Esophagus squamous epithelium (tissue), 5 donors: ENCODE results near the gene RPH3AL. TPM values are rescaled to one million over a fixed set of nuclear protein-coding genes. Genes with fewer than 3 reads are reported as not detected.
"Not testable (repeated sequence)": the region's sequence is repeated elsewhere in the genome, so short reads cannot be mapped to it uniquely, and the experiment has no call there.

ENCODE experiments used
- DNase-seq: peaks from one replicate; lab custom pipeline; 2025; lab: John Stamatoyannopoulos, UW
- H3K27ac ChIP-seq, 4 donors: fragments of 200-600 bp; sonication (generic); one replicate each; pipeline ENCODE4 v1.5.1; 2016 to 2019; ENCODE audit warnings: mild to moderate bottlenecking in 1 of 4
- H3K27me3 ChIP-seq, 4 donors: fragments of 200-600 bp; sonication (generic); 1 replicate in 3 of 4; 2 replicates in 1 of 4; pipeline versions ENCODE4 v1.5.1 to v1.6.0; 2017 to 2021; ENCODE audit warnings: antibody characterized with exemption in 1 of 4
- H3K36me3 ChIP-seq, 3 donors: fragments of 200-600 bp; sonication (generic); one replicate each; pipeline ENCODE4 v1.5.1; 2016 to 2019
- H3K4me1 ChIP-seq, 3 donors: fragments of 200-600 bp; sonication (generic); one replicate each; pipeline ENCODE4 v1.5.1; 2017 to 2019
- H3K4me3 ChIP-seq, 4 donors: fragments of 200-600 bp; sonication (generic); 1 replicate in 3 of 4; 2 replicates in 1 of 4; pipeline ENCODE4 v1.5.1; 2016 to 2019; ENCODE audit warnings: mild to moderate bottlenecking in 2 of 4, moderate library complexity in 1 of 4
- H3K9me3 ChIP-seq, 3 donors: fragments of 200-600 bp; sonication (generic); one replicate each; pipeline ENCODE4 v1.5.1; 2016 to 2019
- CTCF ChIP-seq, 6 experiments: fragments of 450-650 bp in 4 of 6; fragments of 200-600 bp in 2 of 6; sonication (generic) in 2 of 6; IDR thresholded peaks; one replicate each; pipeline ENCODE4 v1.5.1; 2016 to 2019; ENCODE audit warnings: antibody characterized with exemption in 6 of 6, mild to moderate bottlenecking in 4 of 6, moderate library complexity in 4 of 6
- POLR2A ChIP-seq, 4 donors: fragments of 450-650 bp; IDR thresholded peaks; one replicate each; pipeline ENCODE4 v1.6.1; 2017; ENCODE audit warnings: antibody characterized with exemption in 4 of 4, mild to moderate bottlenecking in 4 of 4, moderate library complexity in 3 of 4
- WGBS, 2 donors: methylation state at CpG; one replicate each; pipeline ENCODE4 v1.1.5; 2018; 5-methylcytosine and 5-hydroxymethylcytosine counted together
- intact Hi-C: fragments of 100-400 bp; cut with DNase I; formaldehyde crosslinking; loops from one replicate; pipeline ENCODE4 v1.15.0; 2022
- total RNA-seq, 4 donors: library from RNA; depleted of rRNA; stranded (reverse); fragments of >200 nt; gene quantifications; one replicate each; pipeline ENCODE4 v1.1.0, GENCODE V29; 2016
- donor health status: DM: yes; HTN: yes; CAD: no.

RPH3AL gene
- total RNA-seq, 4 donors from 2014 or later = 5.2 to 18.3 (median 7.5) TPM

GRCh38 chr17:278055-278675 lies 74.4 kb downstream of the RPH3AL start:
- no peaks in the 10 kb centered on the region for H3K9me3 ChIP-seq
- no peak for DNase-seq
- peaks cover 0 to 28% (median 0%) of the 10 kb centered on the region in 3 donors for H3K36me3 ChIP-seq
- peaks cover 0 to 13% (median 11%) of the 10 kb centered on the region in 3 donors for H3K4me1 ChIP-seq
- H3K27me3 ChIP-seq = no peaks in the 10 kb centered on the region
- no peak overlapping the region for H3K4me3 ChIP-seq
- no peak overlapping the region for H3K27ac ChIP-seq
- 85 to 95% methylated on average over 12 of the region's 12 CpGs for WGBS, 2 donors
- TF ChIP-seq POLR2A (IDR thresholded peaks at IDR 0.05) (no peak), CTCF (IDR thresholded peaks at IDR 0.05) (no peak)
- intact Hi-C loops = no loop called here

GRCh38 chr17:274902-275301 lies 77.7 kb downstream of the RPH3AL start:
- H3K27ac ChIP-seq = no peak overlapping the region
- no peak overlapping the region for H3K4me3 ChIP-seq
- no peaks in the 10 kb centered on the region for H3K4me1 ChIP-seq
- TF ChIP-seq CTCF (IDR thresholded peaks at IDR 0.05) (no peak), POLR2A (IDR thresholded peaks at IDR 0.05) (no peak)
- no peaks in the 10 kb centered on the region for H3K27me3 ChIP-seq
- DNase-seq = no peak
- no peaks in the 10 kb centered on the region for H3K9me3 ChIP-seq
- 79 to 92% methylated on average over 5 of the region's 5 CpGs for WGBS, 2 donors
- intact Hi-C loops = no loop called here
- H3K36me3 ChIP-seq = peaks cover 0 to 24% (median 0%) of the 10 kb centered on the region in 3 donors

GRCh38 chr17:273981-274832 lies 78.4 kb downstream of the RPH3AL start:
- Histone ChIP-seq H3K9me3 (no peaks in the 10 kb centered on the region), H3K4me1 (no peaks in the 10 kb centered on the region), H3K36me3 (peaks cover 0 to 31% (median 0%) of the 10 kb centered on the region in 3 donors), H3K27me3 (no peaks in the 10 kb centered on the region), H3K4me3 (no peak overlapping the region), H3K27ac (no peak overlapping the region)
- WGBS, 2 donors = 78 to 90% methylated on average over 14 to 20 of the region's 28 CpGs
- intact Hi-C loops = no loop called here
- DNase-seq = no peak
- TF ChIP-seq CTCF (IDR thresholded peaks at IDR 0.05) (no peak), POLR2A (IDR thresholded peaks at IDR 0.05) (no peak)

GRCh38 chr17:272856-273255 lies 79.8 kb downstream of the RPH3AL start:
- DNase-seq, H3K27me3 ChIP-seq, H3K27ac ChIP-seq, H3K9me3 ChIP-seq, intact Hi-C loops, H3K4me3 ChIP-seq, H3K4me1 ChIP-seq: not testable (repeated sequence)
- peaks cover 0 to 21% (median 0%) of the 10 kb centered on the region in 3 donors for H3K36me3 ChIP-seq
- WGBS, 2 donors = 85 to 86% methylated on average over 16 to 17 of the region's 26 CpGs

- 72 to 93% methylated on average over 1 to 2 of the region's 4 CpGs for WGBS, 2 donors
- DNase-seq, H3K9me3 ChIP-seq, H3K27me3 ChIP-seq, H3K4me3 ChIP-seq, intact Hi-C loops, H3K27ac ChIP-seq, H3K4me1 ChIP-seq: not testable (repeated sequence)
- H3K36me3 ChIP-seq = peaks cover 0 to 20% (median 0%) of the 10 kb centered on the region in 3 donors
These were observed 80.5 kb downstream of the RPH3AL start for GRCh38 chr17:271928-272623.
